ENCODE results near the gene PDE4D.

- TF ChIP-seq EP300 (IDR thresholded peaks at IDR 0.05) (no peak), POLR2AphosphoS5 (IDR thresholded peaks at IDR 0.05) (no peak), CTCF (IDR thresholded peaks at IDR 0.05) (no peak), POLR2A (IDR thresholded peaks at IDR 0.05) (no peak)
Observed at GRCh38 chr5:59158637-59159391, 734.7 kb downstream of the PDE4D start.
